Natural killer cell (primary cell): ENCODE results near the gene DYNC1LI2. TPM values are rescaled to one million over a fixed set of nuclear protein-coding genes. Genes with fewer than 3 reads are reported as not detected.

Experiments
- ATAC-seq, 3 donors: fragments of 150-1000 bp in 2 of 3; fragments of 200-7000 bp in 1 of 3; cut with Tn5 transposase; 1 replicate in 1 of 3; 2 replicates in 2 of 3; pipeline ENCODE4 v1.10.0; 2021; ENCODE audit warnings: mild to moderate bottlenecking in 2 of 3, moderate library complexity in 2 of 3
- DNase-seq, 2 donors: peaks; one replicate each; pipeline versions ENCODE4 v3.0.0 to v3.0.0-alpha.2; 2013 to 2021; ENCODE audit warnings: mixed read lengths in 1 of 2
- H3K27ac ChIP-seq: one replicate; pipeline ENCODE4 v1.5.1; 2013; ENCODE audit warnings: mild to moderate bottlenecking, low read length
- H3K27me3 ChIP-seq: one replicate; pipeline ENCODE4 v1.6.1; 2013; ENCODE audit warnings: low read length; ENCODE audit not compliant: control insufficient read depth, insufficient read depth
- H3K36me3 ChIP-seq: one replicate; pipeline ENCODE4 v1.6.1; 2013; ENCODE audit warnings: low read length; ENCODE audit not compliant: control insufficient read depth, insufficient read depth
- H3K4me1 ChIP-seq: one replicate; pipeline ENCODE4 v1.6.1; 2013; ENCODE audit warnings: low read length; ENCODE audit not compliant: control insufficient read depth, insufficient read depth
- H3K4me3 ChIP-seq: one replicate; pipeline ENCODE4 v1.5.1; 2013; ENCODE audit warnings: low read length
- H3K9me3 ChIP-seq: one replicate; pipeline ENCODE4 v1.6.1; 2013; ENCODE audit warnings: low read length; ENCODE audit not compliant: control insufficient read depth, insufficient read depth
- H3K27ac Mint-ChIP-seq, 2 donors: one replicate each; pipeline ENCODE4 v1.8.0; 2022; ENCODE audit warnings: mild to moderate bottlenecking in 2 of 2, mixed read lengths in 2 of 2, moderate library complexity in 1 of 2
- H3K27me3 Mint-ChIP-seq, 2 donors: one replicate each; pipeline ENCODE4 v1.8.0; 2022; ENCODE audit warnings: low read depth in 2 of 2, mixed read lengths in 2 of 2
- H3K36me3 Mint-ChIP-seq: one replicate; pipeline ENCODE4 v1.8.0; 2022; ENCODE audit warnings: mixed read lengths
- H3K4me1 Mint-ChIP-seq, 2 donors: one replicate each; pipeline ENCODE4 v1.8.0; 2022; ENCODE audit warnings: mixed read lengths in 2 of 2
- H3K4me3 Mint-ChIP-seq: one replicate; pipeline ENCODE4 v1.8.0; 2022; ENCODE audit warnings: mild to moderate bottlenecking, moderate library complexity, mixed read lengths
- H3K9me3 Mint-ChIP-seq, 2 donors: one replicate each; pipeline ENCODE4 v1.8.0; 2022; ENCODE audit warnings: mixed read lengths in 2 of 2
- CTCF ChIP-seq: fragments of 200-600 bp; IDR thresholded peaks from one replicate; pipeline ENCODE4 v1.8.0; 2022; ENCODE audit warnings: antibody characterized with exemption
- WGBS: methylation state at CpG from one replicate; pipeline ENCODE4 v1.1.7; 2013; ENCODE audit warnings: missing lambda C conversion rate; ENCODE audit not compliant: insufficient coverage; 5-methylcytosine and 5-hydroxymethylcytosine counted together
- intact Hi-C: fragments of 100-400 bp; cut with micrococcal nuclease; formaldehyde crosslinking; loops from one replicate; pipeline ENCODE4 v1.14.2; 2022
- total RNA-seq, 4 donors: library from RNA; stranded (reverse); fragments of 120-200 nt in 1 of 4; gene quantifications; one replicate each; pipeline versions ENCODE4 v1.2.3 to v1.2.4, GENCODE V29; 2013 to 2022

The DYNC1LI2 gene
- total RNA-seq, 3 donors from 2014 or later (not counting 1 experiment from before 2014, with no cell fraction given), result 105 to 115 (median 110) TPM

GRCh38 chr16:66728117-66728787 is 23.2 kb downstream of the DYNC1LI2 start:
- Mint-ChIP-seq H3K27ac (peak overlapping the region; percentile 7 to 17), H3K4me1 (peaks cover 7% of the 10 kb centered on the region in 2 donors)
- WGBS, result 0% methylated on average over 1 of the region's 3 CpGs

GRCh38 chr16:66720766-66721165 is 30.6 kb downstream of the DYNC1LI2 start:
- WGBS, result 97% methylated on average over 3 of the region's 3 CpGs
- ATAC-seq (no peak), DNase-seq (no peak)
- no peaks in the 10 kb centered on the region for H3K27me3 Mint-ChIP-seq
- H3K27ac Mint-ChIP-seq, result no peak overlapping the region
- no peaks in the 10 kb centered on the region for H3K27me3 ChIP-seq
- H3K4me3 ChIP-seq, result no peak overlapping the region
- H3K9me3 ChIP-seq, result no peaks in the 10 kb centered on the region
- H3K4me1 Mint-ChIP-seq, result no peaks in the 10 kb centered on the region
- H3K9me3 Mint-ChIP-seq, result no peaks in the 10 kb centered on the region
- peaks cover 13% of the 10 kb centered on the region for H3K36me3 Mint-ChIP-seq
- no peaks in the 10 kb centered on the region for H3K4me1 ChIP-seq
- intact Hi-C loops, result no loop called here
- TF ChIP-seq CTCF, result no peak
- no peak overlapping the region for H3K27ac ChIP-seq
- peaks cover 33% of the 10 kb centered on the region for H3K36me3 ChIP-seq
- H3K4me3 Mint-ChIP-seq, result no peak overlapping the region

More at GRCh38 chr16:66728117-66728787, 23.2 kb downstream of the DYNC1LI2 start:
- ATAC-seq (peak; percentile 82 to 88 (median 84)), DNase-seq (peak in 1 of 2 donors; percentile 64)
- H3K36me3 ChIP-seq, result peaks cover 72% of the 10 kb centered on the region
- Mint-ChIP-seq H3K4me3 (no peak overlapping the region), H3K27me3 (no peaks in the 10 kb centered on the region), H3K36me3 (peaks cover 19% of the 10 kb centered on the region), H3K9me3 (no peaks in the 10 kb centered on the region)
- H3K4me3 ChIP-seq, result no peak overlapping the region
- intact Hi-C loops, result loop anchor here (5.0 kb wide), 2 partner anchors 144 to 321 kb away; no protein-coding TSS in a partner anchor
- no peak overlapping the region for H3K27ac ChIP-seq
- H3K4me1 ChIP-seq, result no peaks in the 10 kb centered on the region
- TF ChIP-seq CTCF, result peak; percentile 76
- H3K27me3 ChIP-seq, result no peaks in the 10 kb centered on the region
- no peaks in the 10 kb centered on the region for H3K9me3 ChIP-seq

GRCh38 chr16:66719246-66719645 is 32.2 kb downstream of the DYNC1LI2 start:
- peaks cover 24% of the 10 kb centered on the region for H3K36me3 ChIP-seq

More at GRCh38 chr16:66719246-66719645, 32.2 kb downstream of the DYNC1LI2 start:
- Mint-ChIP-seq H3K36me3 (peaks cover 9% of the 10 kb centered on the region), H3K27ac (no peak overlapping the region), H3K9me3 (no peaks in the 10 kb centered on the region), H3K4me3 (no peak overlapping the region), H3K27me3 (no peaks in the 10 kb centered on the region), H3K4me1 (no peaks in the 10 kb centered on the region)
- no peaks in the 10 kb centered on the region for H3K27me3 ChIP-seq
- no peaks in the 10 kb centered on the region for H3K9me3 ChIP-seq
- intact Hi-C loops, result no loop called here
- WGBS, result 100% methylated on average over 2 of the region's 4 CpGs
- ATAC-seq (no peak), DNase-seq (no peak)
- no peaks in the 10 kb centered on the region for H3K4me1 ChIP-seq
- H3K4me3 ChIP-seq, result no peak overlapping the region
- H3K27ac ChIP-seq, result no peak overlapping the region
- no peak for TF ChIP-seq CTCF
